ENCODE results near the gene H3-3A. TPM values are rescaled to one million over a fixed set of nuclear protein-coding genes. Genes with fewer than 3 reads are reported as not detected.

H3-3A gene
- total and polyA plus RNA-seq, 2 of the 8 experiments (the other 6 are each of a cell fraction or from before 2014, with no cell fraction given), result 1,157 to 1,223 TPM

- no peak for TF ChIP-seq SP4 (IDR thresholded peaks at IDR 0.05; ENCODE audit: low read length)
- TF ChIP-seq ZNF274 (IDR thresholded peaks at IDR 0.05; ENCODE audit: borderline replicate concordance, extremely low read depth, low read length), result no peak
Observed at GRCh38 chr1:226041419-226041818, 21.1 kb upstream of the H3-3A start (continued).

Measured in H1 (cell line).